K562 (cell line): ENCODE measurements around the gene RAP1GAP2. TPM values are rescaled to one million over a fixed set of nuclear protein-coding genes. Genes with fewer than 3 reads are reported as not detected.

Experiments
- ATAC-seq: fragments of 200-7000 bp; cut with Tn5 transposase; 3 replicates; pipeline ENCODE4 v1.9.1; 2020; ENCODE audit warnings: moderate library complexity
- BruUV-seq: library from RNA; stranded (reverse); fragments of 400-500 nt; replicated peaks from 2 replicates; lab custom pipeline; 2021; lab: Mats Ljungman, UMichigan
- CTCF ChIA-PET: fragments of 300-600 bp; formaldehyde crosslinking; extraction: SDS; loops from one replicate; lab custom pipeline; 2021; ENCODE audit warnings: low intra/inter-chr PET ratio; lab: Yijun Ruan, JAX
- POLR2A ChIA-PET: fragments of 300-600, 350-650 bp; sonication (Branson Sonifier 250); formaldehyde crosslinking; extraction: SDS; loops from one replicate; lab custom pipeline; 2021; ENCODE audit warnings: antibody characterized with exemption, inconsistent platforms; lab: Yijun Ruan, JAX
- DNase-seq, 4 experiments: peaks; one replicate each; pipeline versions ENCODE4 v3.0.0 to v3.0.0-alpha.2; 2011 to 2018; ENCODE audit warnings: low spot score in 3 of 4, mixed read lengths in 3 of 4; ENCODE audit errors: extremely low read depth in 1 of 4
- FAIRE-seq: peaks from 2 replicates; lab custom pipeline; 2011; peaks lifted over from hg19 to GRCh38; lab: Jason Lieb, UNC
- H2AFZ ChIP-seq: 2 replicates; pipeline ENCODE4 v1.6.0; 2011; ENCODE audit warnings: low read depth, low read length, control low read depth, inconsistent platforms
- H3K27ac ChIP-seq: fragments of 200-600 bp; 3 replicates; pipeline ENCODE4 v1.8.0; 2011; ENCODE audit warnings: low read depth, mild to moderate bottlenecking, control low read depth, inconsistent platforms, low read length, moderate library complexity, mixed read lengths; ENCODE audit errors: extremely low read depth
- H3K27me3 ChIP-seq, 2 experiments: fragments of 300-600 bp in 1 of 2; 2 replicates in 1 of 2; 3 replicates in 1 of 2; pipeline versions ENCODE4 v1.6.0 to v1.8.0; 2011; ENCODE audit warnings: inconsistent platforms in 2 of 2, low read length in 2 of 2, mild to moderate bottlenecking in 1 of 2, mixed read lengths in 1 of 2, moderate library complexity in 1 of 2; ENCODE audit not compliant: control insufficient read depth in 2 of 2, insufficient read depth in 2 of 2
- H3K36me3 ChIP-seq: fragments of 300-600 bp; 3 replicates; pipeline ENCODE4 v1.8.0; 2011; ENCODE audit warnings: mild to moderate bottlenecking, low read length, inconsistent platforms; ENCODE audit not compliant: control insufficient read depth, insufficient read depth
- H3K4me1 ChIP-seq, 2 experiments: fragments of 200-600 bp in 1 of 2; replicated peaks in 1 of 2; 2 replicates in 1 of 2; 3 replicates in 1 of 2; pipeline versions ENCODE4 v1.5.1 to v1.8.0; 2011; ENCODE audit warnings: inconsistent platforms in 2 of 2, low read length in 2 of 2, mild to moderate bottlenecking in 1 of 2, mixed read lengths in 1 of 2, moderate library complexity in 1 of 2; ENCODE audit not compliant: control insufficient read depth in 2 of 2, insufficient read depth in 2 of 2
- H3K4me2 ChIP-seq: 2 replicates; pipeline ENCODE4 v1.6.1; 2011; ENCODE audit warnings: low read length, control low read depth, inconsistent platforms, mixed read lengths; ENCODE audit not compliant: insufficient read depth
- H3K4me3 ChIP-seq: fragments of 200-600 bp; sonication (generic), shearing (Covaris generic); 2 replicates; pipeline ENCODE4 v1.5.1; 2016; ENCODE audit warnings: control low read depth, inconsistent platforms
- H3K79me2 ChIP-seq: fragments of 200-600 bp; 3 replicates; pipeline ENCODE4 v1.8.0; 2011; ENCODE audit warnings: low read length, inconsistent platforms; ENCODE audit not compliant: control insufficient read depth, insufficient read depth
- H3K9ac ChIP-seq, 2 experiments: 2 replicates each; pipeline versions ENCODE4 v1.6.0 to v1.6.1; 2011; ENCODE audit warnings: low read depth in 2 of 2, low read length in 2 of 2, control low read depth in 1 of 2, inconsistent platforms in 1 of 2, mild to moderate bottlenecking in 1 of 2, mixed read lengths in 1 of 2; ENCODE audit not compliant: insufficient read depth in 1 of 2
- H3K9me1 ChIP-seq: one replicate; pipeline ENCODE4 v1.6.0; 2011; ENCODE audit warnings: inconsistent platforms, mild to moderate bottlenecking, low read length, moderate library complexity; ENCODE audit not compliant: control insufficient read depth, insufficient read depth
- H3K9me3 ChIP-seq: replicated peaks from 2 replicates; pipeline ENCODE4 v1.5.1; 2011; ENCODE audit warnings: low read depth, low read length, inconsistent platforms; ENCODE audit not compliant: control insufficient read depth, insufficient read depth
- H4K20me1 ChIP-seq: replicated peaks from 2 replicates; pipeline ENCODE4 v1.6.1; 2011; ENCODE audit warnings: low read length, inconsistent platforms, mixed read lengths; ENCODE audit not compliant: control insufficient read depth, insufficient read depth
- CXXC5 ChIP-seq: fragments of 250-450 bp; sonication (Bioruptor Pico); IDR thresholded peaks from 2 replicates; pipeline ENCODE4 v1.8.0; 2022; ENCODE audit warnings: inconsistent platforms, mild to moderate bottlenecking, moderate library complexity
- DNMT1 ChIP-seq: fragments of 450-650 bp; IDR thresholded peaks from 2 replicates; pipeline ENCODE4 v1.6.1; 2016; ENCODE audit warnings: antibody characterized with exemption, mild to moderate bottlenecking
- E2F6 ChIP-seq, 2 experiments: IDR thresholded peaks; 2 replicates each; pipeline ENCODE4 v1.6.1; 2011; ENCODE audit warnings: borderline replicate concordance in 1 of 2, control low read depth in 1 of 2, low read depth in 1 of 2, low read length in 1 of 2, mild to moderate bottlenecking in 1 of 2, mixed read lengths in 1 of 2, moderate library complexity in 1 of 2; ENCODE audit not compliant: insufficient read depth in 1 of 2, insufficient read length in 1 of 2, poor library complexity in 1 of 2, severe bottlenecking in 1 of 2; ENCODE audit errors: extremely low read depth in 1 of 2
- ETS2 ChIP-seq: IDR thresholded peaks from 2 replicates; pipeline ENCODE4 v1.6.1; 2016; ENCODE audit warnings: borderline replicate concordance, missing genetic modification characterization, mild to moderate bottlenecking, moderate library complexity, missing compliant biosample characterization; ENCODE audit not compliant: poor library complexity, severe bottlenecking
- FOXP1 ChIP-seq: sonication (generic); formaldehyde crosslinking; IDR thresholded peaks from 2 replicates; pipeline ENCODE4 v1.8.0; 2022; ENCODE audit warnings: mild to moderate bottlenecking, missing genetic modification reagents
- GTF2E2 ChIP-seq: fragments of 200-800 bp; sonication (Bioruptor generic); IDR thresholded peaks from 2 replicates; pipeline ENCODE4 v1.6.1; 2016; ENCODE audit warnings: missing genetic modification characterization, missing compliant biosample characterization
- LARP7 ChIP-seq: fragments of 450-650 bp; IDR thresholded peaks from 2 replicates; pipeline ENCODE4 v1.6.1; 2016
- TGIF2 ChIP-seq: sonication (generic); formaldehyde crosslinking; IDR thresholded peaks from 2 replicates; pipeline ENCODE4 v1.8.1; 2022; ENCODE audit warnings: mild to moderate bottlenecking, missing genetic modification reagents, moderate library complexity
- ZNF253 ChIP-seq: fragments of 250-450 bp; sonication (Bioruptor Pico); conservative IDR thresholded peaks from 2 replicates; pipeline ENCODE4 v1.6.1; 2021; ENCODE audit warnings: mild to moderate bottlenecking
- WGBS: fragments of 100-300 bp; shearing (Covaris generic); methylation state at CpG from one replicate; pipeline ENCODE4 v1.1.6; 2016; ENCODE audit warnings: low coverage, mixed read lengths; ENCODE audit not compliant: insufficient coverage; ENCODE audit errors: missing lambda C conversion rate; 5-methylcytosine and 5-hydroxymethylcytosine counted together
- in situ Hi-C: fragments of 300-500 bp; cut with MboI; formaldehyde crosslinking; loops from 4 replicates; pipeline ENCODE4 v1.15.0; 2018; ENCODE audit warnings: inconsistent platforms, mixed read lengths
- intact Hi-C: fragments of 100-400 bp; cut with micrococcal nuclease; formaldehyde crosslinking; loops from 2 replicates; pipeline ENCODE4 v1.14.2; 2022
- polyA plus RNA-seq, 8 experiments: library from polyadenylated mRNA; depleted of rRNA in 4 of 8; stranded (reverse) in 5 of 8; unstranded in 3 of 8; fragments of >200 nt; fragmentation: Nextera tagmentation in 2 of 8; fragmentation: Illumina TruSeq in 1 of 8; extraction: Ambion mirVana in 2 of 8; extraction: Trizol in 1 of 8; gene quantifications; 2 replicates each; pipeline versions ENCODE4 v1.2.1 to v1.2.3, GENCODE V29; 2011 to 2014; ENCODE audit warnings: inconsistent platforms in 1 of 8, missing spikeins in 1 of 8
- total RNA-seq, 7 experiments: library from RNA; depleted of rRNA in 6 of 7; stranded (reverse); fragments of >200 nt in 6 of 7; fragmentation: Illumina TruSeq in 2 of 7; extraction: Trizol in 2 of 7; gene quantifications; 2 replicates each; pipeline versions ENCODE4 v1.2.1 to v1.2.3, GENCODE V29; 2011 to 2021; ENCODE audit warnings: low replicate concordance in 1 of 7
- TF ChIP-seq, protein P1 (sequence below): fragments of 250-450 bp; sonication (Bioruptor Pico); IDR thresholded peaks from 2 replicates; pipeline ENCODE4 v1.8.0; 2022; ENCODE audit warnings: inconsistent platforms, mild to moderate bottlenecking, moderate library complexity, borderline replicate concordance

RAP1GAP2 gene
- total and polyA plus RNA-seq, 9 of the 15 experiments (the other 6 are each of a cell fraction or from before 2014, with no cell fraction given), result 0.01 to 1.3 (median 0.42) TPM; not detected in 1

DNA sequence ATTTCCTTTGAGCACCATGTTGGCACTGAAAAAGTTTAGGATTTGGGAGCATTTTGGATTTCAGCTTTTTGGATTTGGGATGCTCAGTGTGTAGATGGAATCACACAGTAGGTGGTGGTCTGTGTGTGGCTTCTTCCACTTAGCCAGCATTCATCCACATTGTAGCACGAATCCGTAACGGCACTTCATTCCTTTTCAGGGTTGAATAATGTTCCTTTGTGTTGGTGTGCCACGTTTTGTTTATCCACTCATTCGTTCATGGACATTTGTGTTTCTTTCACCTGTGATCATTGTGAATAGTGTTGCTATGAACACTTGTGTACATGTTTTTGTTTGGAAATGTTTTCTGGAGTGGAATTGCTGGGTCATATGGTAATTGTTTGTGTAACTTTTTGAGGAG is 85.1 kb downstream of the RAP1GAP2 start:
- intact Hi-C loops, result no loop called here
- Histone ChIP-seq H3K4me2 (no peak overlapping the region), H3K9me1 (no peaks in the 10 kb centered on the region), H3K4me3 (no peak overlapping the region), H3K9ac (no peak overlapping the region), H2AFZ (no peak overlapping the region), H4K20me1 (0 out of 2 replicates have a peak, but pooled peaks cover 4% of the 10 kb centered on the region), H3K27me3 (peaks cover 7 to 51% of the 10 kb centered on the region in 2 experiments; a peak in 4 of 5 replicates), H3K4me1 (no peaks in the 10 kb centered on the region), H3K79me2 (no peaks in the 10 kb centered on the region), H3K9me3 (no peaks in the 10 kb centered on the region), H3K27ac (no peak overlapping the region), H3K36me3 (no peaks in the 10 kb centered on the region)
- no peak for FAIRE-seq
- 0% methylated on average over 5 of the region's 5 CpGs for WGBS
- TF ChIP-seq ETS2 (tag) (no peak), FOXP1 (CRISPR knock-in tag) (no peak), ZNF253 (CRISPR knock-in tag) (no peak), GTF2E2 (tag) (no peak), TGIF2 (CRISPR knock-in tag) (no peak), E2F6 (IDR thresholded peaks at IDR 0.05; ENCODE audit: borderline replicate concordance in 1 of 2, extremely low read depth in 1 of 2, insufficient read depth in 1 of 2, insufficient read length in 1 of 2, low read depth in 1 of 2, low read length in 1 of 2, poor library complexity in 1 of 2, severe bottlenecking in 1 of 2) (no peak), CXXC5 (CRISPR knock-in tag) (no peak), LARP7 (no peak), DNMT1 (no peak)
- TF ChIP-seq, protein P1, sequence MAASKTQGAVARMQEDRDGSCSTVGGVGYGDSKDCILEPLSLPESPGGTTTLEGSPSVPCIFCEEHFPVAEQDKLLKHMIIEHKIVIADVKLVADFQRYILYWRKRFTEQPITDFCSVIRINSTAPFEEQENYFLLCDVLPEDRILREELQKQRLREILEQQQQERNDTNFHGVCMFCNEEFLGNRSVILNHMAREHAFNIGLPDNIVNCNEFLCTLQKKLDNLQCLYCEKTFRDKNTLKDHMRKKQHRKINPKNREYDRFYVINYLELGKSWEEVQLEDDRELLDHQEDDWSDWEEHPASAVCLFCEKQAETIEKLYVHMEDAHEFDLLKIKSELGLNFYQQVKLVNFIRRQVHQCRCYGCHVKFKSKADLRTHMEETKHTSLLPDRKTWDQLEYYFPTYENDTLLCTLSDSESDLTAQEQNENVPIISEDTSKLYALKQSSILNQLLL (CRISPR knock-in tag), result no peak
- POLR2A ChIA-PET, result no interaction called here
- CTCF ChIA-PET, result no interaction called here
- no TSS peak for BruUV-seq
- ATAC-seq, result no peak
- DNase-seq, result no peak
- in situ Hi-C loops, result no loop called here
